HG02678 (cell line): ENCODE results near the gene ACSS2.

Source experiments
- ATAC-seq: cut with Tn5 transposase; IDR thresholded peaks from one replicate; pipeline ENCODE4 v1.9.1; 2021; ENCODE audit warnings: mild to moderate bottlenecking, moderate library complexity; ENCODE audit not compliant: unreplicated experiment

Gene ACSS2

DNA sequence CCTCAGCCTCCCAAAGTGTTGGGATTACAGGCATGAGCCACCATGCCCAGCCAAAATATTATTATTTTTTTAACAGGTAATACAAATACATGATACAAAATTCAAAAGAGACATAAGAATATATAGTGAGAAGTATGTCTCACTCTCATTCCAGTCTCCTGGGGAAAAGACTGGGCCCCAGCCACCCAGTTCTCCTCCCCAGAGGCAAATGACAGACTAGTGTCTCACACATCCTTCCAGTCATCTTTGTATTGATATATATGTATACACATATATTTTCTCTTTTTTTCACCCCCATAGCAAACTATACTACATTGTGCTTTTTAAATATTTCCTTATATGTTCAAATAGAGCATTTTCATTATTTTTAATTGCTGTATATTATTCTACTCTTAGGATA lies 70.9 kb downstream of the ACSS2 start:
- no peak for ATAC-seq

DNA sequence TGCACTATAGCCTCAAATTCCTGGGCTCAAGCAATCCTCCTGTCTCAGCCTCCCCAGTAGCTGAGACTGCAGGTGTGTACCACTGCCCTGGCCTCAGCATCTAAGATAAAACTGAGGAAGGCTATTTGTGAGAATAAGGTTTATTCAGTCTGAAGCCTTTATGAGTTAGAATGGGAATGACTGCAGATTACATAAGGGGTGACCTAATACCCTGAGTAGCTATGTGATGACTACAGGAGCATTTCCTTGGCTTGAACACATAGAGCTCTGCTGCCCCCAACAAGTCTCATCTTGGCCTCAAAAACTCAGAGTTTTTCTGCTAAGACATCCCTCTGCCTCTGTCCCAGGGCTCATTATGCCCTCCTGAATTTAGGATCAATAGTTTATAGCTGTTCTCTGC lies 71.6 kb downstream of the ACSS2 start:
- ATAC-seq = no peak

DNA sequence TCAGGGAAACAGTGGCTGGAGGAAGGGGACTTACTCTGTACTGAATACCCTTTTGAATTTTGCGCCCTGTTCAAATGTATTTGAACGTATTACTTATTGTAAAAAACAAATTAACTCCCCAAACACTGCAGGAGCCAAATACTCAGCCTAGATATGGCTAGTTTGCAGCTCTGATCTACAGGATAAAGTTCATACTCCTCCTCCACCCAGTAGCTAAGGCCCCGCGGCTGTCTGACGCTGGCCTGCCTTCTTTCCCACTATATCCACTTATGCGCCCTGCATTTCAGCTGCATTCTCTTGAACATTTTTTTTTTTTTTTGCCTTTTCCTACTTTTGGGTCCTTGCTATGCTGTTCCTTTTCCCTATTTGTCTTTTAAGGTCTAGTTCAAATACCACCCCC lies 72.7 kb downstream of the ACSS2 start:
- no peak for ATAC-seq

DNA sequence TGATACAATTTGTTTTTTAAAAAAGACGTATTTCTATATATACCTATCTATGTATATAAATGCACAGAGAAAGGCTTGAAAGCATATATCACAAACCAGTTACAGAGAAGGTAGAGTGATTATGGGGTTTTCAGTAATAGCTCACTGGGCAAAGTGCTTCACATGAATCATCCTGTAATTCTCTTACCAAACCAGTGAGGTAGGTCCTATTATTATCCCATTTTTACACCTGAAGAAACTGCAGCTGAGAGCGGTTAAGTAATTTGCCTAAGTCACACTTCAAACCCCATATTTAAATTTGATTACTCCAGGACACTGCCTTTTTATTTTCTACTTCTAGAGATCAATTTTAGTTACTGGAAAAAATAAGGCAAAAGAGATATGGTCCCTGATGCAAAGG lies 74.8 kb downstream of the ACSS2 start:
- no peak for ATAC-seq

DNA sequence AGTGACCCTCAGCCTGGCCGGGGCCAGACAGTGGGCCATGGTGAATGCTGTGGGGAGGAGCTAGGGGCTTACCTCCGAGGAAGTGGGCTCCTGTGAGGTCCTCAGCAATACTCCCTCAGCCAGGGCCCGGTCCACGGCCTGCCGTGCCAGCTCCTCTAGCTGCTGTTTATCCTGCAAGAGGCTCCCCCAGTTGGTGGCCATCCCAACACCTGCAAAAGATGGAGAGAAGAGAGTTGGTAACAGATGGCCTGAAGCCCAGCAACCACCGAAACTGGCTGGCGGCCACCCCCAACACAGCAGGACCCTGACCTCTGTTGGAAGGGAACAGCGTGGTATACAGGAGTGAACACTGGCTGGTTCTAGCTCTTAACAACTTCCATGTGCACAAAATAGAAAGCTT lies 75.2 kb downstream of the ACSS2 start:
- no peak for ATAC-seq

DNA sequence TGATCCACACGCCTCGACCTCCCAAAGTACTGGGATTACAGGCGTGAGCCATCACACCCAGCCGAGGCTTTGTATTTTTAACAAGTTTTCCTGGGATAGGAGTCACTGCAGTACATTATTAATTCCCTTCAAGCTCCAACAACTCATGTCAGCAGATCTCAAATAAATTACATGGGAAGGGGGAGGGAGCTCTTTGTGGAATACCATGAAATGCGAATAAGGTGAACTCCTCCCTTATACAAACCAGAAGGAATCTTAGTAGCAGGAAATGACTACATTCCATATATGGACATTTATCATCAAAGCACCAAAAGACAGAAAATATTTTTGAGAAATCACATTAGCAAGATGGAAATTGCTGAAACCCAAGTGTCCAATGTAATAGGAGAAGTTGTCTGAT lies 76.3 kb downstream of the ACSS2 start:
- ATAC-seq = no peak

GRCh38 chr20:34953960-34954359 lies 77.5 kb downstream of the ACSS2 start:
- no peak for ATAC-seq

- ATAC-seq = no peak
These were observed 78.5 kb downstream of the ACSS2 start for GRCh38 chr20:34954904-34955230.

DNA sequence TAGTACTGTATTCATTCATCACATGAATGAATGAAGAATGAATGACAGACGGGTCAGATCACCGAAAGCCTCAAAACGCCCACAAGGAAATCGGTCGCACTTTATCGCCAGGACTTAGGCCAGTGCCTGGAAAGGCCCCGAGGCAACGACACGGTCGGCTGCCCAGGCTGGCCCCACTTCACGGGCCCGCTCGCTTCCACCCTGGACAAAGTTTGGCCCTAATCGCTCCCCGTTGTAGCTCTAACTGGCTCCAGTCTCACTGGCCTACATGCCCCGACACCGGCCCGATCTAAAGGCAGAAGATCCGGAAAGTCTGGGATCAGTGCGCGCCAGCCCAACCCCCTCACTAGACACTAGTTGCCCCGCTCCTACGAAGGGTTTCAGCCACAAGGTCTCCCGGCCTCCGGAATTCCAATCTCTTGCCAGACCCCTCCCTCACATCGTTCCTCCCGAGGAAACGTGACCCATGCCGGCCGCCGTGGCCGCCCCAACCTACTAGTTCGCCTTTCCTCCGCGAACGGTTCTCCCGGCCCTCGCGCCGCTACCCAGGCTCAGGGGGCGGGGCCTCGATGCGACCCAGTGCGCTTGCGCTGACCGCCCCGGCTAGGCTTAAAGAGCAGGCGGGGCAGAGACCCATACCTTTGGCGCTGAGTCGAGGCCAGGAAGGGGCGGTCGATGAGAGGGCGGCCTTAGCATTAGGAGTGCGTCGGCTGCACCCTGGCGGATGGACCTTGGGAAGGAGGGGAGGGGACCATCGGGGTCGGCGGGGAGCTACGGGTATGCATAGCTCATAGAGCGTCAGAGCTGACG lies 79.0 kb downstream of the ACSS2 start, which contains the start of the genes GSS and MYH7B:
Gene GSS (minus strand): TSS at position 576 of the 810 bp plus-strand sequence. CDS start 3,954 bp downstream, outside the sequence.
Gene MYH7B (plus strand): TSS at position 638 of the 810 bp plus-strand sequence. CDS start 22,138 bp downstream, outside the sequence.
- ATAC-seq = peak; percentile 90

GRCh38 chr20:34956041-34956458 lies 79.6 kb downstream of the ACSS2 start:
- ATAC-seq = no peak

- no peak for ATAC-seq
These were observed 80.5 kb downstream of the ACSS2 start for GRCh38 chr20:34956751-34957472.

- ATAC-seq = no peak
These were observed 88.1 kb downstream of the ACSS2 start for GRCh38 chr20:34964486-34964885.

DNA sequence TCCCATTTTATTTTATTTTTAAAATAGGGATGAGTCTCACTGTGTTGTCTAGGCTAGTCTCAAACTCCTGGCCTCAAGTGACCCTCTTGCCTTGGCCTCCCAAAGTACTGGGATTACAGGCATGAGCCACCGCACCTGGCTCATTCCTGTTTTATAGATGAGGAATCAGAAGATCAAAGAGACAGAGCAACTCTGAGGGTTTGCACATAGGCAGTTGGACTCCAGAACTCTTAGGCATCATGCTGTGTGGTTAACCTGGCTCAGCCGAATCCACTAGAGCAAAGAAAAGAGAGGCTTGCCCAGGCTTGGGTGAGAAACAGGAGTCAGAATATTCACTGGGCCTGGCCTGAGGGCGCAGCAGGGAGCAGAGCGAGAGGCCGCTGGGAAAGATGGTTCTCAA lies 88.6 kb downstream of the ACSS2 start:
- no peak for ATAC-seq

DNA sequence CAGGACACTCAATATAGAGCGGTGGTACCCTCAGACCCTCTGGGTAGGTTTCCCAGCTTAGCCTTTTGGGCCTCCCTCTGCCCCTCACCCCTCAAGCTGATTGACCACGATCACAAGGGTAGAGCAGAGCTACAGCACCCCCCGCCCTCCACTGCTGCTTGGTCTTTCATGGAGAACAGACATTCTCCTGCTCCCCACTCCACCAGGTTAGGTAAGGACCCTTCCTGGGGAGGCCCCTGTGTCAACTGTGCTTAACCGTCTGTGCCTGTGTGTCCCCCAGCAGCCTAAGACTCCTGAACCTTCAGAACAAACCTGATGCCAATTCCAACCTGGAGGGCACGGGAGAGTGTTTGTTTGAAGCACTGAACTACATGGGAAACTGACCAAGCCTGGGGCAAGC lies 91.0 kb downstream of the ACSS2 start:
- ATAC-seq = no peak

DNA sequence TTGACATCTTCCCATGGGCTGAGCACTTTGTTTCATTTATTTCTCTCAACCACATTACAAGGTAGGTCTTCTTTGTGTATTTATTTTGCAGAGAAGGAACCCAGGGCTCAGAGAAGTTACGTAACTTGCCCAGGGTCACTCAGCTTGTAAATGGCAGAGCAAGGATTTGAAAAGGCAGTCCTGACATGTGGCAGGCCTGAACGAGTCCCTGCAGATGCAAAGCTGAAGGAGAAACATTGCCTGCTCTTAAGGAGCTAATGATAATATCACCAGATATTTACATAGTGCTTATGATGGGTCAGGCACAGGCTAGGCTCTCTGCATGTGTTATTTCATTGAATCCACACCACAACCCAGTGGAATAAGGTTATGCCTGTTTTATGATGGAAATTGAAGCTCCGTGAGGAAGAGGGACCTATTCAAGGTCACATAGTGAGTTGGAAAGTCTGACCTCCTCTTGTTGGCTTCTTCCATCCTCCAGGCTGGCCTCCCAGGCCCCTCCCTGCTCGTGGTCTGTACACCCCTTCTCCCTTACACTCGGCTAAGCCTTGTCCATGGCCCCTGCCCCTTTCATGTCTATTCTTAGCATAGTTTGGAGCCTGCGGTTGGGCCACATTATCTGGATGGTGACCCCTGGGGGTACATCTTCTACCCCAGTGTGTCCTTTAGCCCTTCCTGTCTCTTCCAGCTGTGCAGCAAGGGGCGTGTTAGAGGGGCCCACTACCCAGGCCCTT lies 91.8 kb downstream of the ACSS2 start:
- no peak for ATAC-seq

DNA sequence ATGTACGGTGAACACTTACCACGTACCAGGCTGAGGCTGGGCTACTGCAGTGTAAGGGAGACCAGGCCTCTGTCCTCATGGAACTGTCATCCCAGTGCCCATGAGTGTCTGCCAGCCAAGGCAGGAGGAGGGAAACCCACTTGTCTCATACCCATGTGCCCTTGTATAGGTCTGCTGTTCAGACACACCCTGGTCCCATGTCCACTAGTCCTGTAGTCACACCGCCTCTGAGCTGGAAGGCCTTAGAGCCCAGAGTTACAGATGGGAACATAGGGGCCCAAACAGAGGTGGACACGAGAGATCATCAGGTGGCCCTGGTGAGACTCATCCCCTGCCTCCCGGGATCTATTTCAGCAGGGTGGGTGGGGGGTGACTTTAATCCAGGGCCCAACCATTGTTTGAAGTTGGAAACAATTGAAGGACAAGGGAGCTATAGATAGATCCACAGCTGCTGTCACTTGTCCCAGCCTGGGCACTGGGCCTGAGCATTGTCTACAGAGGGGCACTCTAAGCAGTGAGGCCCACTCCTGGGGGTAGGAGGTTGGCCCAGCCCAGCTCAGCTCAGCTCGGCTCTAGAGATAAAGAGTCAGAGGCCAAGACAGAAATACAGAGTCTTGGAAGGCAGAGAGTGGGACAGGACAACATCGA lies 93.9 kb downstream of the ACSS2 start:
- no peak for ATAC-seq

DNA sequence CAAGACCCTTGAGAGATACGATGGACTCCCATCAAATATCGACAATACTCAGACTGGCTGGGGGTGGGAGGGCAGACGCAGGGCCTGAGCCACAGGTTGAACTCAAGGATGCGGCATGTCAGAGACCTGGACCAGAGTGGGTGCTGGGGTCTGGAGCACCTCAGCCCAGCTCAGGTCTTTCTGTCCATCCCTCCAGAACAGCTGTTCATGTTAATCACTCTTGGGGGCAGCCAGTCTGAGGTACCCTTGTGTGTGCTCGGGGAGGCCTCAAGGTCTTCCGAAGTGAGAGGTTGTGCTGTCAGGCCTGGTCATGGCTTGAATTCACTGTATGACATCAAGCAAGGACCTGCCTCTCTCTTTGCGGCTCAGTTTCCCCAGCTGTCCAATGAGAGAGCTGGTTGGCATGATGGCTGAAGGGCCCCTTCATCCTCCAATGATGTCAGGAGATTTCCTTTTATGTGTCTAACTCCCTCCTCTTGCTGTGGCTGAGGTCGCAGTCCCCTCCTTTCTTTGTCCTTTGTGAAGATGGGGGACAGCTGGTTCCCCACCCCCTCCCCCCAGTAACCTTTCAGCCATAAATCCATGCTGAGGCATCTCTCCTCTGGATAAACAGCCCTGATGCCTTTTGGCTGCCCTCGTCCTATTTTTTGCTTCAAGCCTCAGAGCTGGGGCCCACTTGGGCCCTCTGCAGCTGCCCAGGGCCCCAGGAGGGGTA lies 94.6 kb downstream of the ACSS2 start:
- no peak for ATAC-seq

DNA sequence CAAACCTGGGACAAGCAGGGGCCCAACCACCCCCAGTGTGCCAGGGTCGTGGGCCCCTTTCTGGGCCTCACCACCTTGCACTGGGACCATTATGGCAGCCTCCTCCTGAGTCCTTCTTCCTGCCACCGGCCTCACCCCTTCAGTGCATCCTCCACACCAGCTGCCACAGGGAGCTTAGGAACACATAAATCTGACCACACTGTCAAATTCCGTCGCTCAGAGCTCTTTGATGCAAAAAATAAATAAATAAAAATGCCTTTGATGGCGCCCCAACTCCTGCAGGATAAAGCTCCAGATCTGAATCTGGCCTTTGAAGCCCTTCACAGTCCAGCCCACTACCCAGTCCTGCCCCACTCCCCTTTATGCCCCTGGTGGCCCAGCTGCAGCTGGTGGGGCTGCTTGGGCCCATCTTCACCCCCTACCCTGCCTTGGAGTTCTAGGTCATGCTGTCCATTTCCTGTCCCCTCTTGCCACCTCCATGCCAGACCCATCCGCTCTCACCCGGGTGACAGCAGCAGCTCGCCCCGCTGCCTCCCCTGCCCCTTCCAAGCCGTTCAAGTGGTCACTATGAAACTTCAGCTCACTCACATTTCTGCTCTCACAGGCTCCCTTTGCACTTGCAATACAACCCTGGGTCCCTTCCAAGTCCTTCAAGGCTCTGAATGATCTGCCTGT lies 95.3 kb downstream of the ACSS2 start:
- ATAC-seq = no peak

DNA sequence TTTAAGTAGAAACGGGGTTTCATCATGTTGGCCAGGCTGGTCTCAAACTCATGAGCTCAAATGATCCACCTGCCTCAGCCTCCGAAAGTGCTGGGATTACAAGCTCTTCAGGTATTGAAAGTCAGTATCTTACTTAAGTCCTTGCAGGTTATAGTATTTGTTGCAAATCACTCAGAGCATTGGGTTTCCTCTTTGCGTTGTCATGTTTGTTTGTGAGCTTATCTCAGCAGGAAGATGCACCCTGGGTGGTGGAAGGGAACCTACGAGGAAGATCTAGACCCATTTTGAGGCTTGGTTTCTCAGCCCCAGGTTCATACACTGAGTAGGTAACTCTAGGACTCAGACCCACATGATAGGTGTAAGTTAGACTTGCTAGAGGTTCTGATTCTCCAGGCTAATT lies 97.8 kb downstream of the ACSS2 start:
- no peak for ATAC-seq

DNA sequence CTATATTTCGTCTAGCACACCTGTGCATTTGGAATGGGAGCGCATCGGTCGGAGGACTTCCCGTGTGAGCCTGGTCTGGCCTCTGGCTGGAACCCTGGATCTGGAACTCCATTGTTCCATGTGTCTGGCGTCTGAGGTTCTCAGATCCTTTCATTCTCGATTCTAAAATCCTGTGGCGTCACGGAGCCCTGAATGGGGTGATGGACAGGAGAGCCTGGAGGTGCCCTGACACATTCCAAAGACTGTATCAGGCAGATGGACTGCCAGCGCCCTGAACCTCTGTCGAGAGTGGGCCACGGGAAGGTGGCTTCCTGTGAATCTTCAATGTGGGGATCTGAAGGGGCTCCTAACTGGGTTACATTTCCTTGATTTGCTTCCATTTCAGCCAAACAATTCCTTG lies 99.9 kb downstream of the ACSS2 start:
- no peak for ATAC-seq
